Activated naive CD4-positive, alpha-beta T cell treated with anti-CD3 and anti-CD28 coated beads, Interleukin-2, amount 50 U/mL, for 24 hours (primary cell): ENCODE results near the gene SOX2.

Experiments used
- H3K27ac Mint-ChIP-seq: one replicate; pipeline ENCODE4 v1.8.0; 2021; ENCODE audit warnings: mild to moderate bottlenecking, mixed read lengths
- H3K27me3 Mint-ChIP-seq: one replicate; pipeline ENCODE4 v1.8.0; 2021; ENCODE audit warnings: mixed read lengths
- H3K36me3 Mint-ChIP-seq: one replicate; pipeline ENCODE4 v1.8.0; 2021; ENCODE audit warnings: mixed read lengths
- H3K4me1 Mint-ChIP-seq: one replicate; pipeline ENCODE4 v1.8.0; 2021; ENCODE audit warnings: mixed read lengths
- H3K4me3 Mint-ChIP-seq: one replicate; pipeline ENCODE4 v1.8.0; 2021; ENCODE audit warnings: mild to moderate bottlenecking, mixed read lengths
- H3K9me3 Mint-ChIP-seq: one replicate; pipeline ENCODE4 v1.8.0; 2021; ENCODE audit warnings: mixed read lengths

SOX2 gene

GRCh38 chr3:181713676-181714612 is 2.2 kb downstream of the SOX2 start:
- Mint-ChIP-seq H3K4me3 (peak overlapping the region; percentile 7), H3K4me1 (peaks cover 8% of the 10 kb centered on the region), H3K36me3 (peaks cover 8% of the 10 kb centered on the region), H3K27ac (no peak overlapping the region), H3K9me3 (peaks cover 19% of the 10 kb centered on the region), H3K27me3 (peaks cover 52% of the 10 kb centered on the region)

GRCh38 chr3:181715571-181716340 is 4.0 kb downstream of the SOX2 start:
- Mint-ChIP-seq H3K4me1 (no peaks in the 10 kb centered on the region), H3K4me3 (no peak overlapping the region), H3K27me3 (peaks cover 58% of the 10 kb centered on the region)

DNA sequence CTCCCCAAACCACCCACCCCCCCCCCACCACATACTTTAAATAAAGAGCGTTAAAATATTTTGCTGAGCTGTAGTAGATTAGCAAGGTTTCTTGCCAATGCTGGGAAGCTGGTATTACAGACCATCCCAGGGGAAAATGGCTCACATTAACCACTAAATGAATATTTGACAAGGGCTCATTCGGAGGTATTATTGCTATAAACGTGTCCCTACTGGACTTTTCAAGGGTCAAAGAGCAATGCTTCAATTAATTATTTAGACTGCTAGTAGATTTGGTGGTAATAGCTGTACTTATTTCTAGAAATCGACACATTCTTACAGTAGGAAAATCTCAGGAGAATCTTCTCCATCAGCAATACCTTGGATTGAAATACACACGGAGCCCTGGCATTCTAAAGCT is 5.2 kb downstream of the SOX2 start:
- Mint-ChIP-seq H3K4me3 (no peak overlapping the region), H3K4me1 (no peaks in the 10 kb centered on the region), H3K9me3 (peaks cover 27% of the 10 kb centered on the region), H3K36me3 (peaks cover 9% of the 10 kb centered on the region), H3K27me3 (peaks cover 70% of the 10 kb centered on the region), H3K27ac (no peak overlapping the region)

More at GRCh38 chr3:181715571-181716340, 4.0 kb downstream of the SOX2 start:
- no peak overlapping the region for H3K27ac Mint-ChIP-seq
- H3K36me3 Mint-ChIP-seq, result peaks cover 6% of the 10 kb centered on the region
- peaks cover 15% of the 10 kb centered on the region for H3K9me3 Mint-ChIP-seq

DNA sequence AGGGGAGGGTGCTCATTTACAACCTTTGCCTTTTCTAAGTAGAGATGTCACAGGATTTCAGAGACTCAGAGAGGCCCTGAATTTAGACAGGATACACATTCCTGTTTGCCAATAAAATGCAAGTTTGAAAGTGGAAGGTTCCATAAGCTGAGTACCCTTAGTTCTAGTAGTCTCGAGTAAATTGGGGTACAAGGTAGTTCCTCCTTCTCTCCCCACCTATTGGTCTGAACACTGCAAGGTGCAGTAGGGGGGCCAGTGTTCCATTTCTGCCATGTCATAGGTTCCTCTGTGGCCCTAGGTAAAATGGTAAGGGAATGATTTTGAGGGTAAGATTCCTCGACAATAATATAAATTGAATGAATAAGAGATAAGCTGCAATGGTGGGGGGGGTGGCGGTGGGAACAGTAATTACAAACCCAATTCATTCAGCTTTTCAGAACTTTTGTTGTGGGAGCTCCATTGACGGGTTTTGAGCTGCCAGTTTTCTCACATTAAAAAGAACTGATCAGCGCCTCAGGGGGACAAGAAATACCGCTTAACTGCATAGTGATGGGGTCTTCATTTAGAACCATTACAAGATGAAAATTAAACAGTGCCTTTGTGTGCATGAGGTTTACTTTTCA is 5.9 kb downstream of the SOX2 start:
- Mint-ChIP-seq H3K27me3 (peaks cover 74% of the 10 kb centered on the region), H3K36me3 (peaks cover 9% of the 10 kb centered on the region), H3K4me3 (no peak overlapping the region), H3K9me3 (peaks cover 28% of the 10 kb centered on the region), H3K27ac (no peak overlapping the region), H3K4me1 (no peaks in the 10 kb centered on the region)

GRCh38 chr3:181718369-181718768 is 6.6 kb downstream of the SOX2 start:
- Mint-ChIP-seq H3K4me3 (no peak overlapping the region), H3K27me3 (peaks cover 74% of the 10 kb centered on the region), H3K4me1 (no peaks in the 10 kb centered on the region), H3K9me3 (peaks cover 30% of the 10 kb centered on the region), H3K27ac (no peak overlapping the region), H3K36me3 (peaks cover 10% of the 10 kb centered on the region)

DNA sequence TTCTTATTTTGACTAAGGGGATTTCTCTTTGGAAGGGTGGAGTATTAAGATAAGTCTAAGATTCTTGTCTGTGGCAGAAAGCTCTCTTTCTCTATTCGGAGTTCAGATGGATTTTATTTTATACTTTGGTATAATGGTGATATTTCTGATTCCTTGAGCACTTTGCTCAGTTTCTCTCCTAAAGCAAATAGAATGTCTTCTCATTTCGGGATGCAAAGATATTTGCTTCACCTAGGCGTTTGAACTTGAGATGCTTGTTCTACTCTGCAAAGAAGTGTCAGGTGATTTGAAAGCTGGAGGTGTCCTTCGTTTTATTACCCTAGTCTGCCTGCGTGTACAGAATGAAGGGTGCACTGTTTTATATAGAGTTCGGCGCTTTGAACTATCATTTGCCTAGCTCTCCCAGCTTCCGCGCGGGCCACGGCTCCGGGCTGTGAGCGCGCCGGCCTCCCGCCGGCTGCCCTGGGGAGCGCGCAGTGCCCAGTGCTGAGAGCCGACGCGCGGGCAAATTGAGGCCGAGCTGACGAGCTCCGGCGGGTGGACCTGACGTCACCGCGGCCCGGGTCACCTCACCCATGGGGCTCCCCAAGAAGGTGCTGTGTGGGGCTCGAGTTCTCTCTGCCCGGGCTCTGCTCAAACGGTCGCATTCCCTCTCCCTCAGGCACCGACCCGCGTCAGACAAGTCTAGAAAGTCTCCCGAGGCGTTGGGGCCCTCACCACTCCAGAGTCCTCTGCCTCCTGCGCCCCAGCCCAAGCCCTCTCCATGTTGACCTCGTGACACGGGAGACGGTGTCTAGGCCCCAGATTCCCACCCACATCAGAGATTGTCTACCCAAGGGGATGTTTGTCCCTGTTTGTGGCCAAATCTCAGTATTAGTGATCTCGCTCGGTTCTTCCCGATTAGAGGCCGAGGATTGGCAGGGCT is 7.5 kb downstream of the SOX2 start:
- Mint-ChIP-seq H3K36me3 (peaks cover 11% of the 10 kb centered on the region), H3K27me3 (peaks cover 79% of the 10 kb centered on the region), H3K4me3 (no peak overlapping the region), H3K4me1 (no peaks in the 10 kb centered on the region), H3K9me3 (peaks cover 36% of the 10 kb centered on the region), H3K27ac (no peak overlapping the region)

DNA sequence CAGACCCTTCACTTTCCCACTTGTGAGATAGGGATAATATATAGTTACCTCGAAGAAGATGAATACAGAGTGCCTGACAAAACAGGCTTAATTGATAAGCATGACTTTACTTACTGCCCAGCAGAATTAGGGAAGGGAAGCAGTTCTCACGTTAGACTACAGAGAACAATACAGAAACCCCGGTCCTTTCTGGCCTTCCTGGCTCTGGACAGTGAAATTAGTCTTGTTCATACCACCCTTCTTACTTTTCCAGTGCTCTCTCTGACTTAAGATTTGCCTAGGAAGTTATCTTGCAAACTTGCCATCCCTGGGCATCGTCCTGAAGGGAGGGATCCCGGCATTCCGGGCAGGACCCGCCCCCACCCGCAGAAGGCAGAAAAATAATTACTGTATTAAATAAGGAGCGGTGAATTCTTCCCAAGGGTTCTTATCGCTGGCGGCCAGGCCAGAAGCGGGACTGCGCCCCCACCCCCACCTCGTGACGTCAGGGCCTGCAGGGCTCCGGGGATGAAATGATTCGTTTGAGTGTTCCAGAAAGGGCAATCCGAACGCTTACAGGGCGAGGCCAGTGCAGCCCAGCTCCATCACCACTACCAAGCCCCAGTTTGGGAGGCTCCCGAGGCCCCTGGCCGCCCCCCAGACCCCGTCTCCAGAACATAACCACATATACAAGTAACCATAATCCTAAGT is 8.4 kb downstream of the SOX2 start:
- Mint-ChIP-seq H3K4me3 (no peak overlapping the region), H3K9me3 (peaks cover 35% of the 10 kb centered on the region), H3K27me3 (peaks cover 77% of the 10 kb centered on the region), H3K36me3 (peaks cover 15% of the 10 kb centered on the region), H3K4me1 (no peaks in the 10 kb centered on the region), H3K27ac (no peak overlapping the region)

DNA sequence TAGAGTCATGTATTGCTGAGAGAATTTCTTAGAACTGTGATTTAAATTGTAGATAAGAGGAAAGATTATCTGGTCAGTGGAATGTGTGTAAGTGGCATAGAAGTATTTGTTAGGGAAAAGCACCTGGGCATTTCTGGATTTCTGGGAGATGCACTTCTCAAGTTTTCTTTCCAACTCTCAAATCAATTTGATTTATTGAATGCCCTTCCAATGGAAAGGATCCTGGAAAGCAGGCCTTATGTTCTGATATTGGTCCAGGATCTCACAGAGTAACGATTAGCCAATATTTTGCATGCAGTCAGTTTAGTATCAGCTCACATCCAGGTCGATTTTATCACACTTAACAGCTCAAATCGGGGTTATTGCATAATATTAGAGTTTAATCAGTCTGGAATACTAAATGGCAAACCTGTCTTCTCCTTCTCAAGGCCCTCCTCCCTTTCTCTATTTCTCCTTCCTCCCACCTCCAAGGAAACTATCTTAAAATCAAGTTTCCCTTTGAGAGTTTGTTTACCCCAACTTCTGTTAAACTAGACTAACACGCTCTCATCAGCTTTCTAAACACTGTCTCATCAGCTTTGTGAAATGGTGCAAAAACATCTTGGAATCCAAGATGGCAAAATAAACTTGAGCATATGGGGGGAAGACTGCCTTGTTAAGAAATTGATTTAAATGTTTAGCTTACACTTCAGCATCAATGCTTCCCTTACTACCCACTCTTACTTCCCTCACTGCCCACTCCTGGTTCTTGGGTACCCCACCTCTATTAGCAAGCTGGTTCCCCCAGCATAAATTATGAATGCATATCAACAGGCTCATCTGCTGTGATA is 9.5 kb downstream of the SOX2 start:
- peak overlapping the region; percentile 77 for H3K27ac Mint-ChIP-seq
- peaks cover 73% of the 10 kb centered on the region for H3K27me3 Mint-ChIP-seq
- peaks cover 34% of the 10 kb centered on the region for H3K9me3 Mint-ChIP-seq
- H3K4me1 Mint-ChIP-seq, result no peaks in the 10 kb centered on the region
- H3K4me3 Mint-ChIP-seq, result no peak overlapping the region
- H3K36me3 Mint-ChIP-seq, result peaks cover 17% of the 10 kb centered on the region

GRCh38 chr3:181722156-181722555 is 10.4 kb downstream of the SOX2 start:
- Mint-ChIP-seq H3K27me3 (peaks cover 74% of the 10 kb centered on the region), H3K4me1 (peaks cover 1% of the 10 kb centered on the region), H3K4me3 (no peak overlapping the region), H3K27ac (no peak overlapping the region), H3K9me3 (peaks cover 34% of the 10 kb centered on the region), H3K36me3 (peaks cover 17% of the 10 kb centered on the region)

DNA sequence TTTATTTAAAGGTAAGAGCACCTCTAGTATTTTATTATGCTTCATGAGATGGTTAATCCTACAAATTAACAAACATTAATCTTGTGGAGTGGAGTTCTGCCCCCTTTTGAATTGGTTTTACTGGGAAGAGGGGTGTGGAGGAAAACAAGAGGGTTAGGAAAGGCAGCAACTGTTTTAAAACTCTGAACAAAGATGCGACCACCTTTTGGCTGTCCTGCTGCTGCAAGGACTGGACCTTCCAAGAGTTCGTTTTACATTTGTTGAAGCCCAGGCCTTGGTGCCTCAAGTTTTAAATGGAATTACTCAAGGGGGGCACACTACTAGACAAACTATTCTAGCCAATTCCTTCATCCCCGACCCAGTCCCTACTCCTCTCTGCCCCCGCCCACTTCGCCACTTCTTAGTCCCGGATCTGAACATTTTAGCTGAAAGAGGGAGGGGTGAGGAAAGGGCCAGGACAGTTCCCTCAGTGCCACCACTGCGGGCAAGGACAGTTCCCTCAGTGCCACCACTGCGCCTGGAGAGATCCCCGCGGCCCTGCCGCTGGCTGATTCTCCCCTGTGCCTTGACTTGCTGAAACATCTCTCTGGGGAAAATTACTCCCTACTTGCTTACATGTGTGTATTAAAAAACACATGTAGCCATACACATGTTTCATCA is 11.2 kb downstream of the SOX2 start:
- Mint-ChIP-seq H3K27ac (no peak overlapping the region), H3K27me3 (peaks cover 75% of the 10 kb centered on the region), H3K4me1 (peaks cover 7% of the 10 kb centered on the region), H3K4me3 (no peak overlapping the region), H3K9me3 (peaks cover 34% of the 10 kb centered on the region), H3K36me3 (peaks cover 17% of the 10 kb centered on the region)

- Mint-ChIP-seq H3K4me1 (peaks cover 7% of the 10 kb centered on the region), H3K27me3 (peaks cover 74% of the 10 kb centered on the region), H3K36me3 (peaks cover 15% of the 10 kb centered on the region), H3K27ac (peak overlapping the region; percentile 30), H3K9me3 (peaks cover 29% of the 10 kb centered on the region), H3K4me3 (no peak overlapping the region)
These were observed 12.0 kb downstream of the SOX2 start for GRCh38 chr3:181723625-181724191.

DNA sequence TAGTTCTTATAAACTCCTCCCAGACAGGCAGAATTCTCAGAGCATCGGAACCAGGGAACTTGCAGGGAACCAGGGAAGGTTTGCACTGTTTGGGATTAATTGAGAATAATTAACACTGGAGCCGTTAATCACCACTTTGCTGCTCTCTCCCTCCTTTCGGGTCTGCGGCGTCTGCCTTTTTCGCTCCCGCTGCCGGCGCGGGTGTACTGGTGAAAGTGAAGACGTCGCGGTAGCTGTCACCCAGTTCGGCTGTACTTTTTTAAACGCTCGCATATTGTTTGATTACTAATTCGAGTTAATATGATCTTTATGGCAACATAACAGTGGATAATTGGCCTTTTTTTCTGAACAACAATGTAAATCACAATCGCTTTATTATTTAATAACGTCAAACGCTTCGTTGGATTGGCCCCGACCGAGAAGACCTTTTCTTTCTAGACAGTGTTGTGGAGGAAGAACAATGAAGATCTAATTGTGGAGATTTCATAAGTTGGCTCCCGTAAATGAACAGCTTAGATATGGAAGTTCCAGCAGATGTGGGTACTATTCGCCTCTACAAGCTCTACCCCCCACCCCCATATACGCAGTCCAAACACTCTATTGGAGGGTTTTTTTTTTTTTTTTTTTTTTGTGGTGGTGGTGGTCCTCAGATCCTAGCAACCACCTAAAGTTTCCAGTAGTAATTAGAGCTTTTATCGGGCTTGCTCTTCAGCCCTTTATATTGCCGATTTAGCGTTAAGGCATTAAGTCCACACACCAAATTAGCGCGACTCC is 12.7 kb downstream of the SOX2 start:
- peaks cover 14% of the 10 kb centered on the region for H3K36me3 Mint-ChIP-seq
- peaks cover 74% of the 10 kb centered on the region for H3K27me3 Mint-ChIP-seq
- H3K9me3 Mint-ChIP-seq, result peaks cover 28% of the 10 kb centered on the region
- peaks cover 7% of the 10 kb centered on the region for H3K4me1 Mint-ChIP-seq
- H3K4me3 Mint-ChIP-seq, result no peak overlapping the region
- peak overlapping the region; percentile 70 for H3K27ac Mint-ChIP-seq
